GM18873 (cell line): ENCODE data around the gene GRAMD1B.

ENCODE experiments used
- ATAC-seq: cut with Tn5 transposase; IDR thresholded peaks from one replicate; pipeline ENCODE4 v1.9.1; 2021; ENCODE audit warnings: mild to moderate bottlenecking, moderate library complexity, moderate number of reproducible peaks; ENCODE audit not compliant: unreplicated experiment, low FRiP score

Gene GRAMD1B

GRCh38 chr11:123472236-123472935 is 42.3 kb downstream of the GRAMD1B start:
- no peak for ATAC-seq

- no peak for ATAC-seq
These were observed 44.0 kb downstream of the GRAMD1B start for GRCh38 chr11:123473941-123474677.

- no peak for ATAC-seq
These were observed 44.9 kb downstream of the GRAMD1B start for GRCh38 chr11:123474994-123475393.

GRCh38 chr11:123475469-123475868 is 45.4 kb downstream of the GRAMD1B start:
- ATAC-seq: no peak

DNA sequence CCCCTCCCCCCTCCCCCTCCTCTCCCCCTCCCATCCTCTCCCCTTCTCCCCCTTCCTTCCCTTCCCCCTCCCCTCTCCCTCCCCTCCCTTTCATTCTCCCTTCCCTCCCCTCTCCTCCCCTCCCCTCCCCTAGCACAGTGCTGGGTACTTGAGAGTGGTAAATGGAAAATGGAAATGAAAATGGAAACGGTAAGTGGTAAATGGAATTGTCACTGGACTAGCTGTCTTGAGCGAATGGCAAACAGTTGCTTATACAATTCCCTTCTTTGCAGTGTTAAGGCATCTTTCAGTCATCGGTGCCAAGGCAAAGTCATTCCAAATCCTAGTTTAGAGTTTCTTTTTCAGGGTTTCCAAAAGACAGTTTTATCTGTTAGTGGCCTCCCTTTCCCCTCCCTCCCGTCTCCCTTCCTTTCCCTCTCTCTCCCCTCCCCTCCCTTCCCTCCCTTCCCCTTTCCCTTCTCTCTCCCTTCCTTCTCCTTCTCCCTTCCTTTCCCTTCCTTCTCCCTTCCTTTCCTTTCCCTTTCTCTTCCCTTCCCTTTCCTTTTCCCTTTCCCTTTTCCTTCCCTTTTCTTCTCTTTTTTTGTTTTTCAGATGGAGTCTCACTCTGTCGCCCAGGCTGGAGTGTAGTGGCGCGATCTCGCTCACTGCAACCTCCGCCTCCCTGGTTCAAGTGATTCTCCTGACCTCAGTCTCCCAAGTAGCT is 47.3 kb downstream of the GRAMD1B start:
- no peak for ATAC-seq

DNA sequence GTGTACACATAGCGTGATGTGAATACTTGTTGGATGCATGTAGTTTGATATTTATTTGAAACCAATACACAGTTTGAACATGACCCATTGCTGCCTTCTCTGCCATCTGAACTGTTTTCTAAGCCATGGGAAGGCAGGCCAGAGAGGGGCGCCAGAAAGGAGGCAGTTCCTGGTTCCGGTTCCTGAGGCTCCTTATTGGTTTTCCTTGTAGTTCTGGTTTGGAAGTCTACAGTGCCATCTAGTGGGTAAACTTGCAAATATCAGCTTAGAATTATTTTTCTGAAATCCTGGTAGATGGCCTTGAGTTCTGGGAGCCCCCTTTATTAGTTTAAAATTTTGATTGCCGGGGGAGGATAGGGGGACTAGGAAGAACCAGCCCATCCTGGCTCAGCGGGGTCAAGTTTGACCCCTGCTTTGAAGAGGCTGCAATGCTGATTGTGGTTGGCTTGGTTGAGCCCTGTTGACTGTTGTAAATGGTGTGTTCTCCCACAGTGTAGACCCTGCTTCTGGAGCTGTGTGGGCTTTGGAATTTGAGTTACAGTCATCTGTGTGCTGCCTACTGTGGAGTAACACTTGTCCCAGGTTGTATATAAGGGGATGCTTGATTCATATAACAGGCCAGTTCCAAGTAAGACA is 48.4 kb downstream of the GRAMD1B start:
- no peak for ATAC-seq

DNA sequence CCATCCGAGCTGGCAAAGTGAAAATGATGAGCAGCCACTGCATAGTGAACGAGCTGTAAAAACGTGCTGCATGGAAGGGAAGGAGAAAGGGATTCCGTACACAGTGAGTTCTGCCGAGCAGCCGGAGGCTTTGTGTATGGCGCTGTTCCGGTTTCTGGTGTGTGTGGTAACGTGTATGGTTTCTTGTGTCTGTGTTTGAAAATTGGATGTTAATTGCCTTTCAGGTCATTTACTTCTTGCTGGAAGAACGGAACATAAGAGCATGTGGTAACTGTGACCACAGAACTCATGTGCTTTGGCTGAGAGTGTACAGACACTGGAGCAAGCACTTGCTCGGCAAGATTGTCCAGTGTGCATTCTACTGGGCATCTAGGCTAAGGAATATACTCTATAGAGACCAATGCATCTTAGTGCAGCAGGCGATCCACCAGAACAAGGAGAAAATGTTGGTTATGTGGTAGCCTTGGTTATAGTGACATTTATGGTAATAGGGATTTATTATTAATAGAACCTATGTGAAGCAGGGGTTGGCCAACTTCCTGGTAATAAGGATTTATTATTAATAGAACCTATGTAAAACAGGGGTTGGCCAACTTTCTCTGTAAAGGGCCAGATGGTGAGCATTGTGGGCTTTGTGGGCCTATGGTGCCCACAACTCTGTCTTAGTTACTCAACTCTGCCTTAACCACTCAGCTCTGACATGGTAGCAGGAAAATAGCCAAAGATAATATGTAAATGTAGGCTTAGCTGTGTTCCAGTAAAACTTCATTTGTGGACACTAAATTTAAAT is 49.2 kb downstream of the GRAMD1B start:
- ATAC-seq: peak; percentile 78

DNA sequence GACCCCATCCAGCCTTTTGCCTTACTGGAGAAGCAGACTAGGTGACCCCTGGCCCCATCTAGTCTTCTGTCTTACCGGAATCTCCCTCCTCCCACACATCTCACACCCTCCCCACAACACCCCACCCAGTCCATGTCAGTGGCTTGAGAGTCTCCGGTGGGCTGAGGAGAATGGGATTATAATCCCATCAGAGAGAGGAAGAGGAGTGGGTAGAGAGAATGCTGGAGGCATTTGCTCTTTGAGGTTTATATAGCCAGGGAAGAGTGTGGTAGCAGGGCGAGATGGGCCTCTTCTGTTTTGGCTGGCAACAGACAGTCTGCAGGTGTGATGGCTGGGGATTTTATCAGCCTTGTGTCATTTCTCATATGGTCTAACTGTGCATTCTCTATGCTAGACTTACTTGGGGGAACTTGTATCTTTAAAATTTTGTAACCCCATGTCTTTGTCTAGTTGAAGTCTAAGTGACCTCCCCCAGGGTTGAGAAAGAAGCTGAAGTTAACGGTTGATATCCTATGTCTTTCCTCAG is 50.3 kb downstream of the GRAMD1B start:
- ATAC-seq: no peak

- ATAC-seq: no peak
These were observed 50.8 kb downstream of the GRAMD1B start for GRCh38 chr11:123480882-123481281.

GRCh38 chr11:123481640-123482039 is 51.6 kb downstream of the GRAMD1B start:
- ATAC-seq: no peak

DNA sequence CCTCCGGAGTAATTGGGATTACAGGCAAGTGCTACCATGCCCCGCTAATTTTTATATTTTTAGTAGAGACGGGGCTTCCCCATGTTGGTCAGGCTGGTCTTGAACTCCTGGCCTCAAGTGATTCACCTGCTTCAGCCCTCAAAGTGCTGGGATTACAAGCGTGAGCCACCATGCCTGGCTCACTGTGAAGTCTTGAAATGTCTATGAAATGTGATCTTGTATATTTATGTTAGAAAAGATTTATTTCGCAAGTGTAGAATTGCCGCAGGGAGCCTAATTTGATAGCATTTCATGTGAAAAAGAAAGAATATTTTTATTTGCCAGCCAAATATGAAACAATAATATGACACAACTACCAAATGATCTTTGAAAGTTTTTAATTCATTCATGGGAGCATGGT is 52.1 kb downstream of the GRAMD1B start:
- ATAC-seq: no peak

GRCh38 chr11:123483058-123483457 is 53.0 kb downstream of the GRAMD1B start:
- ATAC-seq: no peak

DNA sequence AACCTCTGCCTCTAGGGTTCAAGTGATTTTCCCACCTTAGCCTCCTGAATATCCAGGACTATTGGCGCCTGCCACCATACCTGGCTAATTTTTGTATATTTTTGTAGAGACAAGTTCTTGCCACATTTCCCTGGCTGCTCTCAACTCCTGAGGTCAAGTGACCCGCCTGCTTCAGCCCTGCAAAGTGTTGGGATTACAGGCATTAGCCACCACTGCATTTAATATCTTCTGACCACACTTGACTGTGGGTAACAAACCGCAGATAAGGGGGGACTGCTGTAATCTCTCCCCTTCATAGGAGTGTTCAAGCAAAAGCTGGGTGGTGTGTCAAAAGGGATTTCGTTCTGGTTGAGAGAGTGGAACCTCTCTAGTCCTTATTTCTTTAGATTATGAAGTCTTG is 53.4 kb downstream of the GRAMD1B start:
- no peak for ATAC-seq

DNA sequence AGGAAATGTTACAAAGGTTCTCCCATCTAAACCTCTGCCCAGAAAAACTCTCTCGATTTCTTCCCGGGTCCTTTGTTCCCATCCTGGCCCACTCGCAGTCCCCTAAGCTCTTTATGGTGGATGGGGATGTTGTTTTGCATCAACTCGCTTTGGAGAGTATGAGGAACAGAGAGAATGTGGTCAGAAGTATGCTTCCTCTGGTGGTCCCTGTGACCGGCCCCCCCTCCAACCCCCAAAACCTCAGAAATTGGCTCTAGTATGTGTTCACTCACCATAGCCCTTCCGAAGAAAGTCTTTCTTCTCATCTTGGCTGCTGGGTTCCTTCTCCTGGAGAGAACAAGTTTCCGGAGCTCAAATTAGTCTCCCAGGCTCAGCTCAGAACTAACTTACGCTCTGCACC is 54.4 kb downstream of the GRAMD1B start:
- no peak for ATAC-seq

DNA sequence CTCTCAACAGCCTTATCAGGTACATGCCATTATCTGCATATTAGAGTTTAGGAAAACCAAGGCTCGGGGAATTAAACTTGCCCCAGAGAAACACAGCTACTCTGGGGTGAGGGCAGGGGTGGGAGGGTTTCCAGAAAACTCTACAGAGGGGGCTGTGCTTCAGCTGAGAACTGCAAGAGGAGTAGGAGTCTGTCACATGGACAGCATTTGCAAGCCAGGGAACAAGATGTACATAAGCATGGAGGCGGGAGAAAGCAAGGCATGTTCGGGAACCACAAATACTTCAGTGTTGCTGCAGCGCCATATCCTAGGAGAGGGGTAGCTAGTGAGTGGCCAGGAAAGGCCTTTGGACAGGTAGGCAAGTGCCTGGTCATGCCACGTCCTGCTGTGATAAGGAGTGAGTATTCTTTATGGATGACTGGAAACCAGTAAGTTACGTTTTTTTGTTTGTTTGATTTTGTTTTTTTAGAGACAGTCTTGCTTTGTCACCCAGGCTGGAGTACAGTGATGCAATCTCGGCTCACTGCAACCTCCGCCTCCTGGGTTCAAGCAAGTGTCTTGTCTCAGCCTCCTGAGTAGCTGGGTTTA is 57.2 kb downstream of the GRAMD1B start:
- no peak for ATAC-seq

DNA sequence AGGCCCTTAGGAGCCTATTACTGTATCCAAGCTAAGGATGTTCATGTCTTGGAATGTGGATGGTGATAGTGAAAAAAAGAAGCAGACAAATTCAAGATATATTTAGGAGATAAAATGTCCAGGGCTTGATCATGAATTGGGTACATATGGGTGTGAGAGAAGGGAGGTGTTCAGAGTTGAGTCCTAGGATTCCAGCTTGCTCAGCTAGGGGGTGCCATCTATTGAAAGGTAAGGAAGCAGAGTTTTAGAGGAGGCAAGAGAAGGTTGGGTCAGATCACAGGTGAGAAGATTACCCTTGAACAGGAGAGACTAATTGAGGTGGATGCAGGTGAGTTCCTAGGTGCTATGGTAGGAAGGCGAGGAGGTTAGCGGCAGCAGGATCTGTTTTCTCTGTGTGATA is 60.5 kb downstream of the GRAMD1B start:
- ATAC-seq: no peak

- ATAC-seq: no peak
These were observed 61.2 kb downstream of the GRAMD1B start for GRCh38 chr11:123491241-123491640.

DNA sequence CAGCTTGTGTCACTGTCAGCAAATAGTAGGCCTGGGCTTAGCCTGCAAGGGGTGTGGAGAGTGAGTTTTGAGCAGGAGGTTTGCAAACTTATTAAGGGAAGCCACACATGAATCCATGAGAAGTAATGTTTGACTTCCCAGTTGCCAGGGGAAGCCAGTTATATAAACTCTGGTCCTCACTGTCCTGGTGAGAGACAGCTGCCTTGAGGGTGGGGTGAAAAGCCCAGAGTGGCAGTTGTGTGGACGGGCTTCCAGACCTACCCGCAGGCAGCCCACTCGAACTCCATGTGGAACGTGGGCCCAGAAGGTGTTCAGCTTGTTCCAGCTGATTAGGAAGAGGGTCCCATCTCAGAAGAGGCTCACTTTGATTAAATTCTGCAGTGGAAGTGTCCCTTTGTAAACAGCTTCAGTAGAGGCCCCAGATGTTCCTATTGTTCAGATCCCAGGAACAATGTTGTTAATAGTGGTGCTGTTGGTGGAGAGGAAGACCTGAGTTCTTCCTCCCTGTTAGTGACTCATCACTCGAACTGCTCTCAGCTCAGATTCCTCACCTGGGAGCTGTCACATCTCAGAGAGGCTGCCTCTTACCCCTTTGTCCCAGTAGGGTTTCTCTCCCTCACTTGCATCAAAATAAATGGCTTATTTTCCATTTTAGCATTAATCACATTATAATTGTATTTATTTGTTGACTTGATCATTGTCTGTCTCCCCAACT is 63.4 kb downstream of the GRAMD1B start:
- no peak for ATAC-seq
